GM20431 (cell line): ENCODE data around the gene SLC15A3.

Experiments used
- in situ Hi-C: fragments of 300-500 bp; cut with MseI, MboI; formaldehyde crosslinking; loops from one replicate; pipeline ENCODE4 v1.15.0; 2020; ENCODE audit warnings: low sequenced_read_pairs; ENCODE audit not compliant: unreplicated experiment

The SLC15A3 gene

GRCh38 chr11:60951904-60952741, at the start of gene SLC15A3:
Gene SLC15A3, minus strand, starts transcription at chr11:60952176. Its CDS starts 625 bp downstream, at chr11:60951551.
- in situ Hi-C loops = no loop called here

GRCh38 chr11:61000426-61000825, 48.5 kb upstream of the SLC15A3 start:
- in situ Hi-C loops = no loop called here

- in situ Hi-C loops = no loop called here
Measured at GRCh38 chr11:60996381-60997138, 44.6 kb upstream of the SLC15A3 start.

- in situ Hi-C loops = no loop called here
Measured at GRCh38 chr11:60995798-60996197, 43.8 kb upstream of the SLC15A3 start.

- in situ Hi-C loops = no loop called here
Measured at GRCh38 chr11:60994541-60995080, 42.6 kb upstream of the SLC15A3 start.

- in situ Hi-C loops = no loop called here
Measured at GRCh38 chr11:60993615-60994014, 41.6 kb upstream of the SLC15A3 start.

GRCh38 chr11:60992842-60993409, 41.0 kb upstream of the SLC15A3 start:
- in situ Hi-C loops = no loop called here

- in situ Hi-C loops = no loop called here
Measured at GRCh38 chr11:60991457-60991856, 39.5 kb upstream of the SLC15A3 start.

- in situ Hi-C loops = no loop called here
Measured at GRCh38 chr11:60989093-60989650, 37.2 kb upstream of the SLC15A3 start.

GRCh38 chr11:60988658-60989057, 36.7 kb upstream of the SLC15A3 start:
- in situ Hi-C loops = no loop called here

GRCh38 chr11:60987577-60988277, 35.8 kb upstream of the SLC15A3 start:
- in situ Hi-C loops = no loop called here

GRCh38 chr11:60985991-60986915, 34.3 kb upstream of the SLC15A3 start:
- in situ Hi-C loops = no loop called here

GRCh38 chr11:60985501-60985900, 33.5 kb upstream of the SLC15A3 start:
- in situ Hi-C loops = no loop called here

- in situ Hi-C loops = no loop called here
Measured at GRCh38 chr11:60984636-60985035, 32.7 kb upstream of the SLC15A3 start.

- in situ Hi-C loops = no loop called here
Measured at GRCh38 chr11:60984149-60984548, 32.2 kb upstream of the SLC15A3 start.

- in situ Hi-C loops = no loop called here
Measured at GRCh38 chr11:60982184-60982583, 30.2 kb upstream of the SLC15A3 start.

GRCh38 chr11:60981515-60981914, 29.5 kb upstream of the SLC15A3 start:
- in situ Hi-C loops = no loop called here

GRCh38 chr11:60978546-60979380, 26.8 kb upstream of the SLC15A3 start:
- in situ Hi-C loops = no loop called here
